HG02610 (cell line): ENCODE data around the gene ASPA.
"Not testable (repeated sequence)": the region's sequence is repeated elsewhere in the genome, so short reads cannot be mapped to it uniquely, and the experiment has no call there.

Source experiments
- ATAC-seq: cut with Tn5 transposase; IDR thresholded peaks from one replicate; pipeline ENCODE4 v1.9.1; 2021; ENCODE audit warnings: mild to moderate bottlenecking, moderate library complexity; ENCODE audit not compliant: unreplicated experiment

The ASPA gene

DNA sequence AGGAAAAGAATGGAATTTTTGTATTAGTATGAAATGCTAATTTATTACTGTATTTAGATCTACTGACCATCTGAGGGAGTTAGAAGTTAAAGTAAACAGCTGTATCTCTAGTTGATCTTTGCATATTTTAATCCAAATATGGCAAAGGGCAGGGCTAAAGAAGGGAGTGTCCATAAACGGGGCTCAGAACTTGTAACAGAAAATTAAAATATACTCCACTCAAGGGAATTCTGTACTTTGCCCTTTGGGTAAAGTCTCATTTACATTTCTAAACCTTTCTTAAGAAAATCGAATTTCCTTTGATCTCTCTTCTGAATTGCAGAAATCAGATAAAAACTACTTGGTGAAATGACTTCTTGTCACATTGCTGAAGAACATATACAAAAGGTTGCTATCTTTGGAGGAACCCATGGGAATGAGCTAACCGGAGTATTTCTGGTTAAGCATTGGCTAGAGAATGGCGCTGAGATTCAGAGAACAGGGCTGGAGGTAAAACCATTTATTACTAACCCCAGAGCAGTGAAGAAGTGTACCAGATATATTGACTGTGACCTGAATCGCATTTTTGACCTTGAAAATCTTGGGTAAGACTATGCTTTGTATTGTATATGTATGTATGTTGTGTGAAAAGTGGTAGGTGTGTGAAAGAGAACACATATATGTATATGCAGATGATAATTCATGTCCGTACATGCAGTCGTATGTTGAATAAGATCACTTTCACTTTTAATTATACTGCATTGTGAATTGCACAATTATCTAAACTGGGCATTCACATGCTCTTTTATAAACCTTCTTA is at the start of gene ASPA:
ASPA (plus strand) TSS at position 186 of the 799 bp plus-strand sequence; CDS start at position 349, 163 bp downstream.
- no peak for ATAC-seq

- ATAC-seq = not testable (repeated sequence)
These were observed 42.6 kb upstream of the ASPA start for GRCh38 chr17:3433215-3433614.

- no peak for ATAC-seq
These were observed 42.1 kb upstream of the ASPA start, which contains the start of gene OR1E2 for GRCh38 chr17:3433741-3434140. Gene OR1E2 (minus strand): TSS chr17:3433841. CDS start chr17:3433841, 0 bp downstream.

- no peak for ATAC-seq
These were observed 37.4 kb upstream of the ASPA start for GRCh38 chr17:3438368-3438767.

DNA sequence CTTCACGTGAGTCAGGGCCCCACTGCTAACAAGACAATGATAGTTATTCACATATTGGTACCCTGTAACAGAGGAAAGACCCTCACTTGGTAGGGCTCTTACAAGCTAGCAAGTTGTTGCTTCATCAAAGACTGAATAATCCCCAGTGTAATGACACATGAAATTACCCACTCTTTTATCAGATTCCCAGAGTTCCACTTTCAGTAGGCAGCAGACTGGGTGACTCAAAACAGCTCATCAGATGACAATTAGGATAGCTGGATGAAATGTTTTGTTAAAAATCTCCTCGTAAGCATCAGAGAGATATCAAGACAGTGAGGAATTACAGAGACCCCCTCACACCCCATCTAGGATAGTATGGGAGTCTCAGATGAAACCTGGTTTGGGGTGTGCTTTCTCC is 35.3 kb upstream of the ASPA start:
- no peak for ATAC-seq

DNA sequence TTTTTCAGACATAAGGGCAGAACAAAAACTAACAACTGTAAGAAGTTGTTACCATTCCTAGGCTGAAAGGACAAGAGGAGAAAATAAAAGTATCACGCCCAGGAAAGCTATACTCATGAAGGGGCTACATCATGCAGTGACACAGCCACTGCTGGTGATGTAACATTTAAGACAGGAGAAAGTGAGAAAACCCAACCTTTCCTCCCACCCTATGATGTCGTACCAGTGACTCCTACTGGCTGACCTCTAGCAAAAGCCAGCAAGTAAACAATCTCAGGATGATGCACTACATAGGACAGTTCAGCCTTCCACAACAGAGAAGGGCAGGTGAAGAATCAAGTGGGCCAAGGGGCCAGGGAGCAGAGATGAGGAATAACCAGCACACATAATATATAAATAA is 28.2 kb upstream of the ASPA start:
- no peak for ATAC-seq

GRCh38 chr17:3448059-3448665 is 27.6 kb upstream of the ASPA start:
- ATAC-seq = no peak

DNA sequence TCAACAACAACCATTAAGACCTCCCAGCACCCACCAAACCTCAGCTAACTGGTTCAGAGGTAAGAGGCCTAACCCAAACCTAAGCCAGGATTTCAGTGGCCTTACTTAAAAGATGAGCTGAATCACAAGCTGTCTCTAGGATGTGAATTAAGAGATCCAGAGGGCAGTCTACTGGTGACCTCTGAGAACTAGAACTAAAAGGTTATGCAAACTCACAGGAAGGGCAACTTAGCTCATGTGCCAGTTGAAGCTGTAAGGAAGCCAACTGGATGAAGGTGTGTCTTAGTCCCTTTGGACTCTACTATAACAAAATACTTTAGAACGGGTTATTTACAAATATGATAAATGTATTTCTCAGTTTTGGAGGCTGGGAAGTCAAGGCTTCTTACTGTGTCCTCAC is 9.4 kb upstream of the ASPA start:
- not testable (repeated sequence) for ATAC-seq

GRCh38 chr17:3469529-3469928 is 6.3 kb upstream of the ASPA start:
- no peak for ATAC-seq

DNA sequence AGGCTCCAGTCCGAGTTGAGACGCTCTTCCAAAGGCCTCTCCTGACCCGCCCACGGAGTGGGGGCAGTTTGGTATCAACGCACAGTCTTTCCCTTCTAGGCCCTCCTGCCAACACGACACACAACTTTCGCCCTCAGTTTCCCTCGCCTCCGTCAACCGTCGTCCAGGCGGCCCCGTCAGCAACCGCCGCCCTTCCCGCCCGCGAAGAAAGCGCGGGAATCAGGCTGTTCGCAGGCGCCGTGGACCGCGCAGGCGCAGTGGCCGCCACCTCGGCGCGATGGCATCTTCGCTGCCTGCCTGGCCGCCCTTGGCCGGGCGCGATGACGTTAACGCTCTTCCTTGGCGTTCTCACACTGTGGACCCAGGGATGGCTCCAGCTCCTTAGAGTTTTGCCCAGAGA is 4.2 kb upstream of the ASPA start, which contains the start of gene SPATA22:
SPATA22 (minus strand) TSS at position 221 of the 400 bp plus-strand sequence. CDS start 2,494 bp downstream, outside the sequence.
- no peak for ATAC-seq

DNA sequence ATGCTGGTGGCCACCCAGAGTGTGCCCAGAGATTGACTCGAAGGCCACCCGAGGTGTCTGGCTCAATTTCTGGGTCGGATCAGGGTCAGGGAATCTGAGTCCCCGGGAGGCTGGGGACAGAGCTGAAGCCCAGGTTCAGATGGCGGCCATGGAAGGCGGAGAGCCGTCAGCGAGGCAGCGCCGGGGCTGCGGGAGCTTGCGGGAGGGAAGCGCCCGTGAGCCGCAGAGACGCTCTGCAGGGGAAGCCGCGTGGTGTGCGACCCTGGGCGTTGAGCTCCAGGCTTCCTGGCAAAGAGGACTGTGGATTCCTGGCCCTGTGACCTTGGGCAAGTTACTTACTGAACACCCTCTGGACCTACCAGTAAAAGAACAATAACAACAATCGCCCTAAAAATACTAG is 3.7 kb upstream of the ASPA start:
- no peak for ATAC-seq

GRCh38 chr17:3474212-3474611 is 1.6 kb upstream of the ASPA start:
- no peak for ATAC-seq

DNA sequence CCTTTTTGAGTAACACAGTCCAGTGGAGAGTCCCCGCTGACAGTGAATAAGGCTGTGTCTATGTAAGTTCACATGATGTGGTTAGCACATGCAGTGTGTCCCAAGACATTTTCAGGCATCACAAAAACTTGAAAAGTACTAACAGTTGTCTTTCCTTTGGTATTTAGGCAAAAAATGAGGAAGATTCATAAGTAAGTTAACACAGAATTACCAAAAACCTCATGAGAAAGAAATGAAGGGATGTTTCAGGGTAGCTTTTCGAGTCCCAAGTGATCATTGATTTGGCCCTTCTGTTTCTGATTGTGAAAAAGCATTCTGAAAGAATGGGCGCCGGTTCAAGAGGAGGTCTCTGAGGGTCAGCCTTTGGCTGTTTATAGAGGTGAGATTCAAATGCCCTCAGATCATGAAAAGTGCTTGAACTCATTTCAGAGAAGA is 529 bp upstream of the ASPA start:
- no peak for ATAC-seq

DNA sequence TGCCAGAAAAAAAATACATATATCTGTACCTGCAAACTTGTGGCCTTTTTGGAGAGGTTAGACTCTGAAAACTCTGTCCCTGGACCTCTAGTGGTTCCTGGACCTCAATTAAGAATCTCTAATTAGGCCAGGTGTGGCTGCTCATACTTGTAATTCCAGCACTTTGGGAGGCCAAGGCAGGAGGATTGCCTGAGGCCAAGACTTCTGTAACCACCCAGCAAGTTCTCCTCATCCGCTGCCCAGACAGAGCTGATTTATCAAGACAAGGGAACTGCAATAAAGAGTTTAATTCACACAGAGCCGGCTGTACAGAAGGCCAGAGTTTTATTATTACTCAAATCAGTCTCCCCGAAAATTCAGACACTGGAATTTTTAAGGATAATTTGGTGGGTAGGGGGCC is 4.2 kb downstream of the ASPA start:
- ATAC-seq = no peak

DNA sequence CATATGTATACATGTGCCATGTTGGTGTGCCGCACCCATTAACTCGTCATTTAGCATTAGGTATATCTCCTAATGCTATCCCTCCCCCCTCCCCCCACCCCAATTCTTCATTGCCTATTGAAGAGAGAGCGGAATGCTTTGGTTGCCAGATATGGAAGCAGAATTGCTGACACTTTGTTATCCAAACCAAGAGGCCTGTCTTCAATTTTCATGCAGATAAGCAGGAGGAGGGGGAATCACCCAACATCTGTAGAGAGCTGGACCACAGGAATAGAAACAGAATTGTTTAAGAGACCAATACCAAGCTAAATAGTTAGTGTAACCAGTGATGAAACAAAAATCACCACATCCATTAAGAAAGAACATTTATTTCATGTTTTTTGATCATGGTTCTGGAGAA is 7.1 kb downstream of the ASPA start:
- ATAC-seq = no peak

DNA sequence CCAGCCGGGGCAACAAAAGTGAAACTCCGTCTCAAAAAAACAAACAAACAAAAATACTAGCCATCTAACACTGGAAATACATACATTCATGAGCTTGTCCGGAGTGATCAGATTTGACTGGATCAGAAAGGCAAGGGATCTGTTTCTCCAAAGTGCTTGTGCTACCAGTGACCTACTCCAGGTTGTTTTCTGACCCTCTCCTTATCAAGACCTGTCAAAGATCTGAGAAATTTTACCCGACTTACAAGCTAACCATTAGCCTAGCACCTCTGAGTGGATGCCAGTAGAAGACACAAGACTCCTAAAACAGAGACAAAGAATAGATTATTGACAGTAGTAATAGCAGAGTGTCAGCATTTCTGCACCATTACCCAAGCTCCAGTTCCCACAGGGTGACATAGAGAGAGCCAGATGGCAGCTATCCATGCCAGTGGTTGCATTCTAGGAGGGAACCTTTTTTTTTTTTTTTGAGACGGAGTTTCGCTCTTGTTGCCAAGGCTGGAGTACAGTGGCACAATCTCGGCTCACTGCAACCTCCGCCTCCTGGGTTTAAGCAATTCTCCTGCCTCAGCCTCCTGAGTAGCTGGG is 9.8 kb downstream of the ASPA start:
- ATAC-seq = no peak

- no peak for ATAC-seq
These were observed 21.3 kb downstream of the ASPA start for GRCh38 chr17:3497101-3497500.

DNA sequence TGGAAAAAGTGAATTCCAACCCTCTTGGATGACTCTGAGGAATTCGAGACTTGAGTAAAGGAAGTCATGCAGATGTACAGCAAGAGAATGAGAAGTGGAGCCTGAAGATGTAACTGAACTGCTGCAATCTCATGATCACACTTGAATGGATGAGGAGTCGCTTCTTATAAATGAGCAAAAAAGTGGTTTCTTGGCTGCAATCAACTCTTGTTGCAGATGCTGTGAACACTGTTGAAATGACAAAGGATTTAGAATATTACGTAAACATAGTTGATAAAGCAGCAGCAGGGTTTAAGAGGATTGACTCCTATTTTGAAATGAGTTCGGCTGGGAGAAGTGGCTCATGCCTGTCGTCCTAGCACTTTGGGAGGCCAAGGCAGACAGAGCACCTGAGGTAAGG is 25.5 kb downstream of the ASPA start:
- ATAC-seq = no peak

DNA sequence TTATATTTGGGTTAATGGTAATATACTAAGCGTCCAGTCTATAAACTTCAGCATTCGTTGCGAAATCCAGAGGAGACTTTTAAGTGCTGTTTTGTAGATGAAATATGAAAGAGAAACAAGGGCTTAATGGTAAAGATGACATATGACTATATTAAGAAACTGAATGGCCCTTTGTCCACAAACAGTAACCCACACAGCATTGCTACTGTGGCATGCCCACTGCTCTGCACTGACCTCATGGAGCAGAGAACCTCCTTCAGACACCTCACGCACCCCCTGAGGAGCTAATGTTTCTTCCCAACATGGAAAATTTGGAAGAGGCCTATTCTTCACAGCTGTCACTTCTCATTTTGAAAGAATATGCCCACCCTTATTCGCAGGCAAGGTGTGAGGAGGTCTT is 26.7 kb downstream of the ASPA start:
- no peak for ATAC-seq

- ATAC-seq = no peak
These were observed 27.5 kb downstream of the ASPA start for GRCh38 chr17:3503285-3503684.

- ATAC-seq = no peak
These were observed 29.2 kb downstream of the ASPA start for GRCh38 chr17:3505008-3505407.

GRCh38 chr17:3506054-3506453 is 30.3 kb downstream of the ASPA start:
- ATAC-seq = no peak
